K562 (cell line): ENCODE data around the gene TMEM163. TPM values are rescaled to one million over a fixed set of nuclear protein-coding genes. Genes with fewer than 3 reads are reported as not detected.
A peak's percentile ranks its signal among the peaks of the same experiment; 100 is the strongest.

Source experiments
- ATAC-seq: fragments of 200-7000 bp; cut with Tn5 transposase; 3 replicates; pipeline ENCODE4 v1.9.1; 2020; ENCODE audit warnings: moderate library complexity
- BruUV-seq: library from RNA; stranded (reverse); fragments of 400-500 nt; replicated peaks from 2 replicates; lab custom pipeline; 2021; lab: Mats Ljungman, UMichigan
- CTCF ChIA-PET: fragments of 300-600 bp; formaldehyde crosslinking; extraction: SDS; loops from one replicate; lab custom pipeline; 2021; ENCODE audit warnings: low intra/inter-chr PET ratio; lab: Yijun Ruan, JAX
- POLR2A ChIA-PET: fragments of 300-600, 350-650 bp; sonication (Branson Sonifier 250); formaldehyde crosslinking; extraction: SDS; loops from one replicate; lab custom pipeline; 2021; ENCODE audit warnings: antibody characterized with exemption, inconsistent platforms; lab: Yijun Ruan, JAX
- DNase-seq, 4 experiments: peaks; one replicate each; pipeline versions ENCODE4 v3.0.0 to v3.0.0-alpha.2; 2011 to 2018; ENCODE audit warnings: low spot score in 3 of 4, mixed read lengths in 3 of 4; ENCODE audit errors: extremely low read depth in 1 of 4
- FAIRE-seq: peaks from 2 replicates; lab custom pipeline; 2011; peaks lifted over from hg19 to GRCh38; lab: Jason Lieb, UNC
- H2AFZ ChIP-seq: 2 replicates; pipeline ENCODE4 v1.6.0; 2011; ENCODE audit warnings: low read depth, low read length, control low read depth, inconsistent platforms
- H3K27ac ChIP-seq: fragments of 200-600 bp; 3 replicates; pipeline ENCODE4 v1.8.0; 2011; ENCODE audit warnings: low read depth, mild to moderate bottlenecking, control low read depth, inconsistent platforms, low read length, moderate library complexity, mixed read lengths; ENCODE audit errors: extremely low read depth
- H3K27me3 ChIP-seq, 2 experiments: fragments of 300-600 bp in 1 of 2; 2 replicates in 1 of 2; 3 replicates in 1 of 2; pipeline versions ENCODE4 v1.6.0 to v1.8.0; 2011; ENCODE audit warnings: inconsistent platforms in 2 of 2, low read length in 2 of 2, mild to moderate bottlenecking in 1 of 2, mixed read lengths in 1 of 2, moderate library complexity in 1 of 2; ENCODE audit not compliant: control insufficient read depth in 2 of 2, insufficient read depth in 2 of 2
- H3K36me3 ChIP-seq: fragments of 300-600 bp; 3 replicates; pipeline ENCODE4 v1.8.0; 2011; ENCODE audit warnings: mild to moderate bottlenecking, low read length, inconsistent platforms; ENCODE audit not compliant: control insufficient read depth, insufficient read depth
- H3K4me1 ChIP-seq, 2 experiments: fragments of 200-600 bp in 1 of 2; replicated peaks in 1 of 2; 2 replicates in 1 of 2; 3 replicates in 1 of 2; pipeline versions ENCODE4 v1.5.1 to v1.8.0; 2011; ENCODE audit warnings: inconsistent platforms in 2 of 2, low read length in 2 of 2, mild to moderate bottlenecking in 1 of 2, mixed read lengths in 1 of 2, moderate library complexity in 1 of 2; ENCODE audit not compliant: control insufficient read depth in 2 of 2, insufficient read depth in 2 of 2
- H3K4me2 ChIP-seq: 2 replicates; pipeline ENCODE4 v1.6.1; 2011; ENCODE audit warnings: low read length, control low read depth, inconsistent platforms, mixed read lengths; ENCODE audit not compliant: insufficient read depth
- H3K4me3 ChIP-seq: fragments of 200-600 bp; sonication (generic), shearing (Covaris generic); 2 replicates; pipeline ENCODE4 v1.5.1; 2016; ENCODE audit warnings: control low read depth, inconsistent platforms
- H3K79me2 ChIP-seq: fragments of 200-600 bp; 3 replicates; pipeline ENCODE4 v1.8.0; 2011; ENCODE audit warnings: low read length, inconsistent platforms; ENCODE audit not compliant: control insufficient read depth, insufficient read depth
- H3K9ac ChIP-seq, 2 experiments: 2 replicates each; pipeline versions ENCODE4 v1.6.0 to v1.6.1; 2011; ENCODE audit warnings: low read depth in 2 of 2, low read length in 2 of 2, control low read depth in 1 of 2, inconsistent platforms in 1 of 2, mild to moderate bottlenecking in 1 of 2, mixed read lengths in 1 of 2; ENCODE audit not compliant: insufficient read depth in 1 of 2
- H3K9me1 ChIP-seq: one replicate; pipeline ENCODE4 v1.6.0; 2011; ENCODE audit warnings: inconsistent platforms, mild to moderate bottlenecking, low read length, moderate library complexity; ENCODE audit not compliant: control insufficient read depth, insufficient read depth
- H3K9me3 ChIP-seq: replicated peaks from 2 replicates; pipeline ENCODE4 v1.5.1; 2011; ENCODE audit warnings: low read depth, low read length, inconsistent platforms; ENCODE audit not compliant: control insufficient read depth, insufficient read depth
- H4K20me1 ChIP-seq: replicated peaks from 2 replicates; pipeline ENCODE4 v1.6.1; 2011; ENCODE audit warnings: low read length, inconsistent platforms, mixed read lengths; ENCODE audit not compliant: control insufficient read depth, insufficient read depth
- E2F3 ChIP-seq: fragments of 250-450 bp; sonication (Bioruptor Pico); IDR thresholded peaks from 2 replicates; pipeline ENCODE4 v1.4.0; 2020; ENCODE audit warnings: mild to moderate bottlenecking
- EHMT2 ChIP-seq: fragments of 450-650 bp; IDR thresholded peaks from 2 replicates; pipeline ENCODE4 v1.6.1; 2018; ENCODE audit warnings: antibody characterized with exemption
- FOSL1 ChIP-seq: fragments of 200-800 bp; sonication (Bioruptor generic); conservative IDR thresholded peaks from 2 replicates; pipeline ENCODE4 v1.6.1; 2016; ENCODE audit warnings: missing genetic modification characterization, missing compliant biosample characterization
- FOXM1 ChIP-seq, 2 experiments: fragments of 450-650 bp in 1 of 2; sonication (generic) in 1 of 2; formaldehyde crosslinking in 1 of 2; IDR thresholded peaks; 2 replicates each; pipeline versions ENCODE4 v1.6.1 to v1.9.0; 2017 to 2022; ENCODE audit warnings: low read depth in 2 of 2, mild to moderate bottlenecking in 2 of 2, missing genetic modification reagents in 1 of 2, moderate library complexity in 1 of 2
- GABPA ChIP-seq: fragments of 200-800 bp; sonication (Bioruptor generic); conservative IDR thresholded peaks from 2 replicates; pipeline ENCODE4 v1.6.1; 2016; ENCODE audit warnings: low read depth, missing genetic modification characterization, missing compliant biosample characterization
- GATA2 ChIP-seq: sonication (generic); formaldehyde crosslinking; IDR thresholded peaks from 2 replicates; pipeline ENCODE4 v1.4.0; 2020; ENCODE audit warnings: mild to moderate bottlenecking, missing genetic modification reagents
- HDAC6 ChIP-seq: IDR thresholded peaks from 2 replicates; pipeline ENCODE4 v1.6.1; 2012; ENCODE audit warnings: low read depth, mild to moderate bottlenecking, control low read depth, inconsistent platforms, low read length, moderate library complexity
- HDAC8 ChIP-seq: fragments of 450-650 bp; IDR thresholded peaks from 2 replicates; pipeline ENCODE4 v1.6.1; 2016; ENCODE audit warnings: mild to moderate bottlenecking, missing genetic modification characterization, moderate library complexity, missing compliant biosample characterization
- NR1H2 ChIP-seq: sonication (generic); formaldehyde crosslinking; IDR thresholded peaks from 2 replicates; pipeline ENCODE4 v1.4.0; 2020; ENCODE audit warnings: mild to moderate bottlenecking, missing genetic modification reagents
- PHB2 ChIP-seq: fragments of 450-650 bp; IDR thresholded peaks from 2 replicates; pipeline ENCODE4 v1.6.1; 2017; ENCODE audit warnings: low read depth
- SNAPC5 ChIP-seq: fragments of 250-450 bp; sonication (Bioruptor Pico); IDR thresholded peaks from 2 replicates; pipeline ENCODE4 v1.8.0; 2021; ENCODE audit warnings: moderate library complexity, mild to moderate bottlenecking, inconsistent platforms
- THAP12 ChIP-seq: fragments of 250-450 bp; sonication (Bioruptor Pico); IDR thresholded peaks from 2 replicates; pipeline ENCODE4 v1.9.0; 2021; ENCODE audit warnings: mild to moderate bottlenecking, inconsistent platforms
- ZNF77 ChIP-seq: fragments of 250-450 bp; sonication (Bioruptor Pico); IDR thresholded peaks from 2 replicates; pipeline ENCODE4 v1.5.0; 2020
- ZNF778 ChIP-seq: fragments of 450-650 bp; formaldehyde crosslinking; IDR thresholded peaks from 2 replicates; pipeline ENCODE4 v1.4.0; 2020; ENCODE audit warnings: mild to moderate bottlenecking, moderate library complexity
- WGBS: fragments of 100-300 bp; shearing (Covaris generic); methylation state at CpG from one replicate; pipeline ENCODE4 v1.1.6; 2016; ENCODE audit warnings: low coverage, mixed read lengths; ENCODE audit not compliant: insufficient coverage; ENCODE audit errors: missing lambda C conversion rate; 5-methylcytosine and 5-hydroxymethylcytosine counted together
- in situ Hi-C: fragments of 300-500 bp; cut with MboI; formaldehyde crosslinking; loops from 4 replicates; pipeline ENCODE4 v1.15.0; 2018; ENCODE audit warnings: inconsistent platforms, mixed read lengths
- intact Hi-C: fragments of 100-400 bp; cut with micrococcal nuclease; formaldehyde crosslinking; loops from 2 replicates; pipeline ENCODE4 v1.14.2; 2022
- polyA plus RNA-seq, 8 experiments: library from polyadenylated mRNA; depleted of rRNA in 4 of 8; stranded (reverse) in 5 of 8; unstranded in 3 of 8; fragments of >200 nt; fragmentation: Nextera tagmentation in 2 of 8; fragmentation: Illumina TruSeq in 1 of 8; extraction: Ambion mirVana in 2 of 8; extraction: Trizol in 1 of 8; gene quantifications; 2 replicates each; pipeline versions ENCODE4 v1.2.1 to v1.2.3, GENCODE V29; 2011 to 2014; ENCODE audit warnings: inconsistent platforms in 1 of 8, missing spikeins in 1 of 8
- total RNA-seq, 7 experiments: library from RNA; depleted of rRNA in 6 of 7; stranded (reverse); fragments of >200 nt in 6 of 7; fragmentation: Illumina TruSeq in 2 of 7; extraction: Trizol in 2 of 7; gene quantifications; 2 replicates each; pipeline versions ENCODE4 v1.2.1 to v1.2.3, GENCODE V29; 2011 to 2021; ENCODE audit warnings: low replicate concordance in 1 of 7

TMEM163 gene
- total and polyA plus RNA-seq, 9 of the 15 experiments (the other 6 are each of a cell fraction or from before 2014, with no cell fraction given): 0.04 to 0.68 (median 0.16) TPM; not detected in 3

GRCh38 chr2:134676960-134677359, 41.8 kb downstream of the TMEM163 start:
- H3K4me1 ChIP-seq: no peaks in the 10 kb centered on the region; a peak in 1 of 5 replicates
- ATAC-seq (no peak), FAIRE-seq (no peak), DNase-seq (no peak)
- peaks cover 0 to 18% of the 10 kb centered on the region in 2 experiments; a peak in 4 of 5 replicates for H3K27me3 ChIP-seq
- 3% methylated on average over 12 of the region's 12 CpGs for WGBS
- H2AFZ ChIP-seq: no peak overlapping the region
- H3K9me1 ChIP-seq: no peaks in the 10 kb centered on the region
- H3K4me3 ChIP-seq: no peak overlapping the region
- POLR2A ChIA-PET: no interaction called here
- H3K4me2 ChIP-seq: no peak overlapping the region
- intact Hi-C loops: no loop called here
- H3K36me3 ChIP-seq: no peaks in the 10 kb centered on the region
- no peak overlapping the region for H3K27ac ChIP-seq
- H3K9ac ChIP-seq: no peak overlapping the region
- no peaks in the 10 kb centered on the region for H3K9me3 ChIP-seq
- no peaks in the 10 kb centered on the region for H3K79me2 ChIP-seq
- in situ Hi-C loops: no loop called here
- CTCF ChIA-PET: no interaction called here
- no peaks in the 10 kb centered on the region for H4K20me1 ChIP-seq
- BruUV-seq: no TSS peak
- TF ChIP-seq ZNF778 (CRISPR knock-in tag): no peak
- TF ChIP-seq GABPA: 0 out of 2 replicates have a peak, but pooled peaks have one; percentile 36

DNA sequence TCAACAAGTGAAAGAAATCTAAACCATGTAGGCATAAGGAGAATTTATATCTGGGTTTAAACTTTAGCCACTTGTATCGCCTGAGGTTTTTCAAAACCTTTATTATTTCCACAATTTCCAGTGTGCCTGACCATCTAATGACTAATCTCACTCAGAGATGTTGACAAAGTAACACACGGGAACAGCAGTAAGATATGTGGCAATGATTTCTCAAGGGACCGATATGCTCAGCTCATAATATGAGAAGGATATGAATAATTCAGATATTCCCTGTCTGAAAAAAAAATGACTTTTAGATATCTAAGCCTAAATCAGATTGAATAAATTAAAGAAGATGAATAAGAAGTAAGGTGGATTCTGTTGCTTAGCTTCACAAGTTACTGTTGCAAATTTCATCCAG, 43.5 kb downstream of the TMEM163 start:
- POLR2A ChIA-PET: interaction anchor here (0.6 to 1.2 kb wide), 2 partner anchors 12 to 201 kb away, joined by 3 read pairs; no protein-coding TSS in a partner anchor
- FAIRE-seq: no peak
- intact Hi-C loops: no loop called here
- no peak for TF ChIP-seq FOXM1 (IDR thresholded peaks at IDR 0.05; ENCODE audit: low read depth)
- no peak for TF ChIP-seq FOXM1 (CRISPR knock-in tag; IDR thresholded peaks at IDR 0.05; ENCODE audit: low read depth)
- TF ChIP-seq E2F3: no peak
- TF ChIP-seq EHMT2: no peak
- TF ChIP-seq THAP12: no peak
- TF ChIP-seq HDAC6: no peak
- TF ChIP-seq ZNF77 (CRISPR knock-in tag): no peak
- TF ChIP-seq NR1H2 (CRISPR knock-in tag): no peak
- TF ChIP-seq GATA2 (CRISPR knock-in tag): no peak
- TF ChIP-seq PHB2: no peak
- TF ChIP-seq FOSL1 (tag): no peak
- TF ChIP-seq HDAC8 (tag): no peak
- TF ChIP-seq SNAPC5 (CRISPR knock-in tag): no peak

More for the DNA sequence above, 43.5 kb downstream of the TMEM163 start:
- Histone ChIP-seq H3K4me1 (no peaks in the 10 kb centered on the region; a peak in 1 of 5 replicates), H3K36me3 (no peaks in the 10 kb centered on the region), H3K27me3 (peaks cover 0 to 8% of the 10 kb centered on the region in 2 experiments; a peak in 3 of 5 replicates), H3K9me1 (no peaks in the 10 kb centered on the region), H3K27ac (no peak overlapping the region), H3K9ac (no peak overlapping the region), H2AFZ (no peak overlapping the region), H3K4me3 (no peak overlapping the region), H3K79me2 (no peaks in the 10 kb centered on the region), H3K9me3 (no peaks in the 10 kb centered on the region), H4K20me1 (no peaks in the 10 kb centered on the region), H3K4me2 (no peak overlapping the region)
- ATAC-seq (no peak), DNase-seq (no peak)
- BruUV-seq: no TSS peak
- WGBS: 4% methylated on average over 3 of the region's 3 CpGs
- CTCF ChIA-PET: no interaction called here
- in situ Hi-C loops: no loop called here
